K562 (cell line): ENCODE results near the gene TGFBR1. TPM values are rescaled to one million over a fixed set of nuclear protein-coding genes. Genes with fewer than 3 reads are reported as not detected.
A peak's percentile ranks its signal among the peaks of the same experiment; 100 is the strongest.

Experiments
- BRD9 ChIP-seq: fragments of 450-650 bp; IDR thresholded peaks from 2 replicates; pipeline ENCODE4 v1.6.1; 2018; ENCODE audit warnings: low read depth; ENCODE audit not compliant: partially characterized antibody
- C11orf30 ChIP-seq: fragments of 450-650 bp; IDR thresholded peaks from 2 replicates; pipeline ENCODE4 v1.6.1; 2016; ENCODE audit warnings: low read depth, mild to moderate bottlenecking
- HNRNPUL1 ChIP-seq: fragments of 200-400 bp; formaldehyde crosslinking; IDR thresholded peaks from 2 replicates; pipeline ENCODE4 v1.6.1; 2017; ENCODE audit warnings: low read length
- KAT8 ChIP-seq: fragments of 450-650 bp; IDR thresholded peaks from 2 replicates; pipeline ENCODE4 v1.6.1; 2016; ENCODE audit warnings: low read depth, mild to moderate bottlenecking
- KDM4B ChIP-seq, 2 experiments: fragments of 450-650 bp in 1 of 2; sonication (generic) in 1 of 2; IDR thresholded peaks; 2 replicates each; pipeline ENCODE4 v1.6.1; 2016 to 2017; ENCODE audit warnings: borderline replicate concordance in 2 of 2, antibody characterized with exemption in 1 of 2, low read depth in 1 of 2, mild to moderate bottlenecking in 1 of 2
- MTA3 ChIP-seq: fragments of 450-650 bp; formaldehyde crosslinking; IDR thresholded peaks from 2 replicates; pipeline ENCODE4 v1.6.1; 2017; ENCODE audit warnings: mild to moderate bottlenecking, borderline replicate concordance
- RBM39 ChIP-seq: fragments of 200-400 bp; formaldehyde crosslinking; optimal IDR thresholded peaks from 2 replicates; pipeline ENCODE3; 2018; ENCODE audit warnings: low read depth, low read length
- SOX6 ChIP-seq: fragments of 450-650 bp; IDR thresholded peaks from 2 replicates; pipeline ENCODE4 v1.6.1; 2014; ENCODE audit warnings: mild to moderate bottlenecking
- TARDBP ChIP-seq: fragments of 450-650 bp; IDR thresholded peaks from 2 replicates; pipeline ENCODE4 v1.6.1; 2016
- USF1 ChIP-seq: sonication (generic); formaldehyde crosslinking; IDR thresholded peaks from 2 replicates; pipeline ENCODE4 v1.9.0; 2022; ENCODE audit warnings: mild to moderate bottlenecking, missing genetic modification reagents
- ZFP30 ChIP-seq: fragments of 250-450 bp; sonication (Bioruptor Pico); IDR thresholded peaks from 2 replicates; pipeline ENCODE4 v1.8.0; 2022; ENCODE audit warnings: moderate library complexity, mild to moderate bottlenecking, inconsistent platforms, borderline replicate concordance
- ZNF778 ChIP-seq: fragments of 450-650 bp; formaldehyde crosslinking; IDR thresholded peaks from 2 replicates; pipeline ENCODE4 v1.4.0; 2020; ENCODE audit warnings: mild to moderate bottlenecking, moderate library complexity
- polyA plus RNA-seq, 8 experiments: library from polyadenylated mRNA; depleted of rRNA in 4 of 8; stranded (reverse) in 5 of 8; unstranded in 3 of 8; fragments of >200 nt; fragmentation: Nextera tagmentation in 2 of 8; fragmentation: Illumina TruSeq in 1 of 8; extraction: Ambion mirVana in 2 of 8; extraction: Trizol in 1 of 8; gene quantifications; 2 replicates each; pipeline versions ENCODE4 v1.2.1 to v1.2.3, GENCODE V29; 2011 to 2014; ENCODE audit warnings: inconsistent platforms in 1 of 8, missing spikeins in 1 of 8
- total RNA-seq, 7 experiments: library from RNA; depleted of rRNA in 6 of 7; stranded (reverse); fragments of >200 nt in 6 of 7; fragmentation: Illumina TruSeq in 2 of 7; extraction: Trizol in 2 of 7; gene quantifications; 2 replicates each; pipeline versions ENCODE4 v1.2.1 to v1.2.3, GENCODE V29; 2011 to 2021; ENCODE audit warnings: low replicate concordance in 1 of 7
- TF ChIP-seq, protein P1 (sequence below): fragments of 450-650 bp; IDR thresholded peaks from 2 replicates; pipeline ENCODE4 v1.6.1; 2016; ENCODE audit warnings: mild to moderate bottlenecking, moderate library complexity

TGFBR1 gene
- total and polyA plus RNA-seq, 9 of the 15 experiments (the other 6 are each of a cell fraction or from before 2014, with no cell fraction given), result 15.5 to 62.4 (median 42.7) TPM

DNA sequence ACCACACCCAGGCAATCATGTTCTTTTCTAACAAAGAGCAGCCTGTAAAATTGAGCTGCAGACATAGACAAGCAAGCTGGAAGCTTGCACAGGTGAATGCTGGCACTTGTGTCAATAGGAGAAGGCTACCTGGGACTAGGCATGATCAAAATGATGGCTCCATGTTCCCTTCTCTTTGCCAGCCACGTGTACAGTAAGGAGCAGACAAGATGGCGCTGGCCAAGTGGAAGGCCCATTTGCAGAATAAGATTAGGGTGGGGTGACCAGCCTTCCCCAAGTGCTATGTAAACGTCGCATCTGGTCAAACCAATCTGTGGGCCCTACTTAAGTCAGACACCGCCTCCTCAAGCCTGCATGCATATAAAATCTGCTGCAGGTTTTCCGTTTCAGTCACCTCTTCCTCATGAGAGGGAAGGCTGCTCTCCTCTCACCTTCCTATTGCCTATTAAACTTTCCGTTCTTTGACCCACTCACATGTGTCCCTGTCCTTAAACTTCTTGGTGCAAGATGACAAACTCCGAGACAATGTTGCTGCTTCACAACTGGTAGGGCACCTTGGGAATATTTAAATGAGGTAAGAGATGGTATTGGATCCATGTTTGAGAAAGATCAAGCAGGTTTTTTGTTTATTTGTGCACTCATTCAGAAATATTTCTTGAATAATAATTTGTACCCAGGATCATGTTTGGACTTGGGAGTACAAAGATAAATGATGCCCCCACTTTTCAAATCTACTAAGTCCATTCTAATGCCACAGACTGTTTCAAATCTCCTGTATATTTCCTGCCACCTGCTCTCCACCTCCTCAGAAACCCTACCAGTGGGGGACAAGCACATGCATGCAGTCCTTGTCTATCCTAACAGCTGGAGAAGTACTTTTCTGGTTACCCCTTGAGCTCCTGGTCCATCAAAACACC lies 30.7 kb upstream of the TGFBR1 start (continued):
- TF ChIP-seq C11orf30 (no peak), MTA3 (peak; percentile 99), HNRNPUL1 (no peak), SOX6 (0 out of 2 replicates have a peak, but pooled peaks have one; percentile 22), USF1 (CRISPR knock-in tag) (peak; percentile 45; the same call in 1 of the 2 replicates), ZNF778 (CRISPR knock-in tag) (no peak), ZFP30 (CRISPR knock-in tag) (no peak), TARDBP (no peak), KDM4B (IDR thresholded peaks at IDR 0.05; ENCODE audit: borderline replicate concordance in 2 of 2, low read depth in 1 of 2) (0 out of 4 replicates have a peak, but pooled peaks of 1 of the 2 experiments have one; percentile 19), BRD9 (peak; percentile 61), KAT8 (peak; percentile 80; the same call in 1 of the 2 replicates), RBM39 (no peak)
- TF ChIP-seq, protein P1, sequence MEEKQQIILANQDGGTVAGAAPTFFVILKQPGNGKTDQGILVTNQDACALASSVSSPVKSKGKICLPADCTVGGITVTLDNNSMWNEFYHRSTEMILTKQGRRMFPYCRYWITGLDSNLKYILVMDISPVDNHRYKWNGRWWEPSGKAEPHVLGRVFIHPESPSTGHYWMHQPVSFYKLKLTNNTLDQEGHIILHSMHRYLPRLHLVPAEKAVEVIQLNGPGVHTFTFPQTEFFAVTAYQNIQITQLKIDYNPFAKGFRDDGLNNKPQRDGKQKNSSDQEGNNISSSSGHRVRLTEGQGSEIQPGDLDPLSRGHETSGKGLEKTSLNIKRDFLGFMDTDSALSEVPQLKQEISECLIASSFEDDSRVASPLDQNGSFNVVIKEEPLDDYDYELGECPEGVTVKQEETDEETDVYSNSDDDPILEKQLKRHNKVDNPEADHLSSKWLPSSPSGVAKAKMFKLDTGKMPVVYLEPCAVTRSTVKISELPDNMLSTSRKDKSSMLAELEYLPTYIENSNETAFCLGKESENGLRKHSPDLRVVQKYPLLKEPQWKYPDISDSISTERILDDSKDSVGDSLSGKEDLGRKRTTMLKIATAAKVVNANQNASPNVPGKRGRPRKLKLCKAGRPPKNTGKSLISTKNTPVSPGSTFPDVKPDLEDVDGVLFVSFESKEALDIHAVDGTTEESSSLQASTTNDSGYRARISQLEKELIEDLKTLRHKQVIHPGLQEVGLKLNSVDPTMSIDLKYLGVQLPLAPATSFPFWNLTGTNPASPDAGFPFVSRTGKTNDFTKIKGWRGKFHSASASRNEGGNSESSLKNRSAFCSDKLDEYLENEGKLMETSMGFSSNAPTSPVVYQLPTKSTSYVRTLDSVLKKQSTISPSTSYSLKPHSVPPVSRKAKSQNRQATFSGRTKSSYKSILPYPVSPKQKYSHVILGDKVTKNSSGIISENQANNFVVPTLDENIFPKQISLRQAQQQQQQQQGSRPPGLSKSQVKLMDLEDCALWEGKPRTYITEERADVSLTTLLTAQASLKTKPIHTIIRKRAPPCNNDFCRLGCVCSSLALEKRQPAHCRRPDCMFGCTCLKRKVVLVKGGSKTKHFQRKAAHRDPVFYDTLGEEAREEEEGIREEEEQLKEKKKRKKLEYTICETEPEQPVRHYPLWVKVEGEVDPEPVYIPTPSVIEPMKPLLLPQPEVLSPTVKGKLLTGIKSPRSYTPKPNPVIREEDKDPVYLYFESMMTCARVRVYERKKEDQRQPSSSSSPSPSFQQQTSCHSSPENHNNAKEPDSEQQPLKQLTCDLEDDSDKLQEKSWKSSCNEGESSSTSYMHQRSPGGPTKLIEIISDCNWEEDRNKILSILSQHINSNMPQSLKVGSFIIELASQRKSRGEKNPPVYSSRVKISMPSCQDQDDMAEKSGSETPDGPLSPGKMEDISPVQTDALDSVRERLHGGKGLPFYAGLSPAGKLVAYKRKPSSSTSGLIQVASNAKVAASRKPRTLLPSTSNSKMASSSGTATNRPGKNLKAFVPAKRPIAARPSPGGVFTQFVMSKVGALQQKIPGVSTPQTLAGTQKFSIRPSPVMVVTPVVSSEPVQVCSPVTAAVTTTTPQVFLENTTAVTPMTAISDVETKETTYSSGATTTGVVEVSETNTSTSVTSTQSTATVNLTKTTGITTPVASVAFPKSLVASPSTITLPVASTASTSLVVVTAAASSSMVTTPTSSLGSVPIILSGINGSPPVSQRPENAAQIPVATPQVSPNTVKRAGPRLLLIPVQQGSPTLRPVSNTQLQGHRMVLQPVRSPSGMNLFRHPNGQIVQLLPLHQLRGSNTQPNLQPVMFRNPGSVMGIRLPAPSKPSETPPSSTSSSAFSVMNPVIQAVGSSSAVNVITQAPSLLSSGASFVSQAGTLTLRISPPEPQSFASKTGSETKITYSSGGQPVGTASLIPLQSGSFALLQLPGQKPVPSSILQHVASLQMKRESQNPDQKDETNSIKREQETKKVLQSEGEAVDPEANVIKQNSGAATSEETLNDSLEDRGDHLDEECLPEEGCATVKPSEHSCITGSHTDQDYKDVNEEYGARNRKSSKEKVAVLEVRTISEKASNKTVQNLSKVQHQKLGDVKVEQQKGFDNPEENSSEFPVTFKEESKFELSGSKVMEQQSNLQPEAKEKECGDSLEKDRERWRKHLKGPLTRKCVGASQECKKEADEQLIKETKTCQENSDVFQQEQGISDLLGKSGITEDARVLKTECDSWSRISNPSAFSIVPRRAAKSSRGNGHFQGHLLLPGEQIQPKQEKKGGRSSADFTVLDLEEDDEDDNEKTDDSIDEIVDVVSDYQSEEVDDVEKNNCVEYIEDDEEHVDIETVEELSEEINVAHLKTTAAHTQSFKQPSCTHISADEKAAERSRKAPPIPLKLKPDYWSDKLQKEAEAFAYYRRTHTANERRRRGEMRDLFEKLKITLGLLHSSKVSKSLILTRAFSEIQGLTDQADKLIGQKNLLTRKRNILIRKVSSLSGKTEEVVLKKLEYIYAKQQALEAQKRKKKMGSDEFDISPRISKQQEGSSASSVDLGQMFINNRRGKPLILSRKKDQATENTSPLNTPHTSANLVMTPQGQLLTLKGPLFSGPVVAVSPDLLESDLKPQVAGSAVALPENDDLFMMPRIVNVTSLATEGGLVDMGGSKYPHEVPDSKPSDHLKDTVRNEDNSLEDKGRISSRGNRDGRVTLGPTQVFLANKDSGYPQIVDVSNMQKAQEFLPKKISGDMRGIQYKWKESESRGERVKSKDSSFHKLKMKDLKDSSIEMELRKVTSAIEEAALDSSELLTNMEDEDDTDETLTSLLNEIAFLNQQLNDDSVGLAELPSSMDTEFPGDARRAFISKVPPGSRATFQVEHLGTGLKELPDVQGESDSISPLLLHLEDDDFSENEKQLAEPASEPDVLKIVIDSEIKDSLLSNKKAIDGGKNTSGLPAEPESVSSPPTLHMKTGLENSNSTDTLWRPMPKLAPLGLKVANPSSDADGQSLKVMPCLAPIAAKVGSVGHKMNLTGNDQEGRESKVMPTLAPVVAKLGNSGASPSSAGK, result peak; percentile 95
